Muscle layer of duodenum (tissue), 2 donors: Measurements from ENCODE around the gene CYBC1.

ENCODE experiments used
- H3K27ac ChIP-seq: one replicate; pipeline ENCODE4 v1.7.0; 2013; ENCODE audit warnings: mild to moderate bottlenecking, low read length
- H3K27me3 ChIP-seq: one replicate; pipeline ENCODE4 v1.7.0; 2013; ENCODE audit warnings: low read depth, mild to moderate bottlenecking, control low read depth, low read length
- H3K36me3 ChIP-seq, 2 donors: one replicate each; pipeline ENCODE4 v1.7.0; 2013; ENCODE audit warnings: low read length in 2 of 2, control low read depth in 1 of 2, mild to moderate bottlenecking in 1 of 2; ENCODE audit not compliant: insufficient read depth in 2 of 2, control insufficient read depth in 1 of 2
- H3K4me1 ChIP-seq, 2 donors: one replicate each; pipeline ENCODE4 v1.7.0; 2013; ENCODE audit warnings: low read length in 2 of 2, mild to moderate bottlenecking in 2 of 2, control low read depth in 1 of 2, moderate library complexity in 1 of 2; ENCODE audit not compliant: insufficient read depth in 2 of 2, control insufficient read depth in 1 of 2
- H3K4me3 ChIP-seq, 2 donors: one replicate each; pipeline ENCODE4 v1.7.0; 2013; ENCODE audit warnings: low read length in 2 of 2, low read depth in 1 of 2, mild to moderate bottlenecking in 1 of 2
- H3K9me3 ChIP-seq, 2 donors: one replicate each; pipeline ENCODE4 v1.7.0; 2013; ENCODE audit warnings: low read length in 2 of 2, control low read depth in 1 of 2, mild to moderate bottlenecking in 1 of 2; ENCODE audit not compliant: control insufficient read depth in 1 of 2
- donor health status: healthy.

Gene CYBC1

DNA sequence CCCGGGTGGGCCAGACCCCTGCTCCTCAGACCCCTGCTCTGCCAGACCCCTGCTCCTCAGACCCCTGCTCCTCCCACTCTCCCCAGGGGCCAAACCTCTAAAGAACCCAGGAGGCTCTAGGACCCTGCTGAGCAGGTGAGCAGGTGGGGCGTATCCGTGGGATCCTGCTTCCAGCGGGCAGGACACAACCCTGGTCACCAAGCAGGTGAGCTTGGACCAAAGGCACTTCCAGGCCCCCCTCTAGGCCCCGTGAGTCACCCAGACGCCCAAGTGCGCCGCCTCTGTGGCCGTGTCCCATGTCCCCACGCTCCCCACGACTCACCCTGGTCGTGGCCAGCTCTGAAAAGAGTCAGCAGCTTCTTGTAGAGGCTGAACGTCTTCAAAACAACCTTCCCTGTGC lies 5.0 kb downstream of the CYBC1 start:
- peaks cover 0 to 7% of the 10 kb centered on the region in 2 donors for H3K4me1 ChIP-seq
- no peak overlapping the region for H3K27ac ChIP-seq
- H3K36me3 ChIP-seq, result peaks cover 0 to 25% of the 10 kb centered on the region in 2 donors

DNA sequence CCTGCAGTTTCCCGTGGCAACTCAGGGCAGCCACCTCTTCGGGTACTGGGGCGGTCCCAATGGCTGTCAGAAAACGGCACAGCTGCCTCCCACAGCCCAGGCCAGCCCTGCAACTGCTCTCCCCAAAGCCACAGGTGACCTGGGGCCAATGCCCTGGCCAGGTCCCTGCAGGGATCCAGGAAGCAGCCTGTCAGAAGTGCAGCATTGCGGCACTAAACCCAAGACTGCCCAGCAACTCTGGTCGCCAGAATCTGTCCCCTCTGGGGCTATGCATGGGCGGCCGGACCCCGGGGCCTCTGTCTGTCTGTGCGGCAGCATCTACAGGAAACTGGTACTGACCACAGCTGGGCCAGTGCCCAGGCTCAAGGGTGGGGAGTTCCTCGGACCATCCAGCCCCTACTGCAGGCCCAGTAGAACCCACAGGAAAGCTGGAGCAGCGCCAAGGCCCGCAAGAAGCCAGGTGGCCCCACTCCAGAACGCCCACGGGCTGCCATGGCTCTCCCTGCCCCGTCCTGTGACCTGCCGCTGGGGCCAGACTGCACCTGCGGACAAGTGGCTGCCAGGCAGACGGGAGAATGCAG lies 5.5 kb downstream of the CYBC1 start:
- H3K27ac ChIP-seq, result no peak overlapping the region
- H3K9me3 ChIP-seq, result no peaks in the 10 kb centered on the region
- peaks cover 0 to 25% of the 10 kb centered on the region in 2 donors for H3K36me3 ChIP-seq
- no peaks in the 10 kb centered on the region for H3K27me3 ChIP-seq
- peaks cover 0 to 7% of the 10 kb centered on the region in 2 donors for H3K4me1 ChIP-seq
- H3K4me3 ChIP-seq, result no peak overlapping the region

More for the DNA sequence above, 5.0 kb downstream of the CYBC1 start:
- Histone ChIP-seq H3K4me3 (no peak overlapping the region), H3K9me3 (no peaks in the 10 kb centered on the region), H3K27me3 (no peaks in the 10 kb centered on the region)

DNA sequence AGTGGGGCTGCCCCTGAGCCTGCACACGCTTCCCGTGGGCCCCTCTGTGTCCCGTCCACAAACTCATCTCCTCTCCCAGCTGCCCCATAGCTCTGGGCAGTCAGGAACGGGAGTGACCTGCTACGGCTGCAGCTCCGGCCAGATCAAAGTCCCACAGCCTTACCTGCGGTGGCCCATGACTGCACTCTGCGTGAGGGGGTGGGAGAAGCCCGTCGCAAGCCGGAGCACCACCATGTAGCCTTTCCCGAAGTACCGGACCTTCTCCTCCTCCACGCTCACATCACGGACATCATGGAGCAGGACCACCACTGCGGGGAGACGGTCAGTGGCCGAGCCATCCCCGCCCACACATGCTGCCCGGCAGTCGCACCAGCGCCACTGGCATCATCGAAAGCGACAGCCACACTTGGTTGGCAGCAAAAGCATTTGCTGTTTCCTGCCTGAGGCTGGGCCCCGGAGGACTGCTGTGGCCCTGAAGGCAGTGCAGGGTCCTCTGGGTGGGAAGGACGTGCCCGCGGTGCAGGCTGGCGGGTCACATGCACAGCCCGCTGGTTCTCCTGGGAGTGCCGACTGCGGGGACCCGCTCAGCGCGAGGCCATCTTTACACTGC lies 6.2 kb downstream of the CYBC1 start:
- Histone ChIP-seq H3K4me1 (peaks cover 0 to 7% of the 10 kb centered on the region in 2 donors), H3K36me3 (peaks cover 0 to 29% of the 10 kb centered on the region in 2 donors), H3K27ac (no peak overlapping the region), H3K9me3 (no peaks in the 10 kb centered on the region), H3K27me3 (no peaks in the 10 kb centered on the region), H3K4me3 (no peak overlapping the region)

DNA sequence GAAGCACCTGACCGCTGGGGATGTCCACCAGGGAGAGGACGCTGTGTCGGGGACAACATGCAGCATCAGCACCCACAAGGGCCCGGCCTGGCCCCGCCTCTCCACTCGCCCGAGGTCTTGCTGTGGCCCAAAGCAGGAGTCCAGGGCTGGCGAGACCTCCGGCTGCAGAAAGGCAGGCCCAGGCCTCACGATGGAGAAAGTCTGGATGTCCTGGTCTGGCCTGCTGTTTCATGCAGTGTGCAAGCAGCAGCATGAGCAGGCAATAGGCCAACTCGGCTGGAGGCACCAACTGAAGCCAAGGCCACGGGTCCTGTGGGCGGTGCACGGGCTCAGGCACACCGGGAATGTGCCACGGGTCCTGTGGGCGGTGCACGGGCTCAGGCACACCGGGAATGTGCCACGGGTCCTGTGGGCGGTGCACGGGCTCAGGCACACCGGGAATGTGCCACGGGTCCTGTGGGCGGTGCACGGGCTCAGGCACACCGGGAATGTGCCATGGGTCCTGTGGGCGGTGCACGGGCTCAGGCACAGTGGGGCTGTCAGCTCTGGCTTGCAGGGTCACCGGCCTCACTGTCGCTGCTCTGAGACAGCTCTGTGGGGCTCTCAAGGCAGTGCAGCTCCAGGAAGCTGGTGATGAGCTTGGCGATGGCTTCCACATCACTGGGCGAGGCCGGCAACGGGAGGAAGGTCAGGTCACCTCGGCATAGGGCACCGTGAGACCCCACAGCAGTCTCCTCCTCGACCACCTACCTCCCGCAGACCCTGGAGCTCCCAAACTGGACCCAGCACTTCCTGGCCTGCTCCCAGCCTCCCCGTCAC lies 6.9 kb downstream of the CYBC1 start:
- no peaks in the 10 kb centered on the region for H3K9me3 ChIP-seq
- peaks cover 0 to 7% of the 10 kb centered on the region in 2 donors for H3K4me1 ChIP-seq
- H3K36me3 ChIP-seq, result peaks cover 0 to 29% of the 10 kb centered on the region in 2 donors
- H3K27ac ChIP-seq, result no peak overlapping the region
- no peak overlapping the region for H3K4me3 ChIP-seq
- no peaks in the 10 kb centered on the region for H3K27me3 ChIP-seq

DNA sequence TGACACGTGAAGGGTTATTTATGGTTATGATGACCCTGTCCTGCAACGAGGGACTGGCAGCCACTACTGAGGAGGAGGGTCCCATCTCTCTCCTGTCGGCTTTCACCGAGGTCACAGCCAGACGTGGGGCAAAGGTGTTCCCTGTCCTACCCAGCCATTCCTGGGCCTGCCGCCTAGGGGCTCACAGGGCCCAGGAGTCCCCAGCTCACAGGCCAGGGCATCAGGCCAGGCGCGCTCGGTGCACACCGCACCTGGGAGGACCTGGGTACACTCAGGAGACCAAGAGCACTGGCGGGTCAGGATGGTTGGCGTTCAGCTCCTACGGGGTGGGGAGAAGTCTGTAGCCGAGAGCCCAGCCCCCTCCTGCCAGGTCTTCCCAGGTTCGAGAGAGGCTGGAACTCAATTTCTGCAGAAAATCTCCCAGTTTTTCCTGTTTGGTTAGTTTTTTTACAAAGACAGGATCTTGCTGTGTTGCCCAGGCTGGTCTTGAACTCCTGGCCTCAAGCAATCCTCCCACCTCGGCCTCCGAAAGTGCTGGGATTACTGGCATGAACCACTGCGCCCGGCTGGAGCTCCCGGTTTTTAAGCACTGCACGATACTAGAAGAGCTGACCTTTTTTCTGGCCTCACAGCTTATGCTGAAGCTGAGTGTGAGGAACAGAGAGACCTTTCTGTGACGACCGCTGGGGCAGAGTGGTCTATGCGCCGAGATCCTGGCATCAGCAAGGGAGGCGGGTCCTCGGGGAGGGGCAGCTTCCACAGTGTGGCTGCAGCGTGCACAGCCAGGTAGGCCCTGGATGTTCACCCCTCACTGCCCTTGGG lies 7.7 kb downstream of the CYBC1 start:
- peaks cover 0 to 29% of the 10 kb centered on the region in 2 donors for H3K36me3 ChIP-seq
- H3K4me3 ChIP-seq, result no peak overlapping the region
- no peaks in the 10 kb centered on the region for H3K27me3 ChIP-seq
- peaks cover 0 to 7% of the 10 kb centered on the region in 2 donors for H3K4me1 ChIP-seq
- no peak overlapping the region for H3K27ac ChIP-seq
- H3K9me3 ChIP-seq, result no peaks in the 10 kb centered on the region

DNA sequence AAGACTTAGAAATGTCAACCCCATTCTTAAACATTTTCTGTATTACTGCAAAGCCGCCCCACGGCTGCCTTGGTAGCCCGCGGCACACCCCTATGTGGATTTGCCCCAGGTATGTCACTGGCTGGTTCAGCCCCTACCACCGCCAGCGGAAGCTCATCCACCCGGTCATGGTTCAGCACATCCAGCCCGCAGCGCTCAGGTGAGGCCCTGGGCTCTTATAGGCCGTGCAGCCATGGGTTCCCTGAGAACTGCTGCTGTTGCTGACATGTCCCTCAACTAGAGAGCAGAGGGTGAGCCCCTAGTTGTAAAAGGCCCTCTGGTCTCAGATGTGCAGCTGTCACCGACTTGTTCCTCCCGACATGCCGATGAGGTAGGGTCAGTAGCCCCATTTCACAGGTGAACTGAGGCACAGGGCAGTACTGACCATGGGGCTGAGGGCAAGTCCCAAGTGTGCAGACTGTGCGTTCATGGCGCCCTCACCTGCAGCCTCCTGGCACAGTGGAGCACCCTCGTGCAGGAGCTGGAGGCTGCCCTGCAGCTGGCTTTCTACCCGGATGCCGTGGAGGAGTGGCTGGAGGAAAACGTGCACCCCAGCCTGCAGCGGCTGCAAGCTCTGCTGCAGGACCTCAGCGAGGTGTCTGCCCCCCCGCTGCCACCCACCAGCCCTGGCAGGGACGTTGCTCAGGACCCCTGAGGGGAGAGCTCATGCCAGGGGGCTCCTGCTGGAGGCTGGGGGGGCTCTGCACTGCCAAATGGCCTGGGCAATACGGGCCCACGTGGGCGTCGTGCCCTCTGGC lies 8.7 kb downstream of the CYBC1 start:
- Histone ChIP-seq H3K9me3 (no peaks in the 10 kb centered on the region), H3K27ac (no peak overlapping the region), H3K4me1 (peaks cover 0 to 7% of the 10 kb centered on the region in 2 donors), H3K27me3 (no peaks in the 10 kb centered on the region), H3K36me3 (peaks cover 0 to 33% of the 10 kb centered on the region in 2 donors), H3K4me3 (no peak overlapping the region)

DNA sequence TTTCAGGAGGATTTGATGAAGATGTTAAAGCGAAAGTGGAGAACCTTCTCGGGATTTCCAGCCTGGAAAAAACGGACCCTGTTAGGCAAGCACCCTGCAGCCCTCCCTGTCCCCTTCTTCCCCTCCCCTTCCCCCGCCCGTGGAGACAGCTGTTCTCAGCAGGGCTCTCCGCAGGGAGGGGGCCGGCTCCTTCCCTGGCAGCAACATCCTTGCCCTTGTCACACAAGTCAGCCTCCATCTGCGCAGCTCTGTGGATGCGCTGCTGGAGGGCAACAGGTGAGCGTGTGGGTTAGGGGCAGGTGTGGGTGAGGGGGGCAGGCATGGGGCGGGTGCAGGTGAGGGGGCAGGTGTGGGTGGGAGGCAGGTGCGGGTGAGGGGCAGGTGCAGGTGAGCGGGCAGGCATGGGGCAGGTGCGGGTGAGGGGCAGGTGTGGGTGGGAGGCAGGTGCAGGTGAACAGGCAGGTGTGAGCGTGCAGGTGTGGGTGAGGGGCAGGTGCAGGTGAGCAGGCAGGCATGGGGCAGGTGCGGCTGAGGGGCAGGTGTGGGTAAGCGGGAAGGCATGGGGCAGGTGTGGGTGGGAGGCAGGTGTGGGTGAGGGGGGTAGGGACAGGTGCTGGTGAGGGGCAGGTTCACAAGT lies 9.4 kb downstream of the CYBC1 start:
- Histone ChIP-seq H3K4me1 (peaks cover 0 to 7% of the 10 kb centered on the region in 2 donors), H3K9me3 (no peaks in the 10 kb centered on the region), H3K36me3 (peaks cover 0 to 40% of the 10 kb centered on the region in 2 donors), H3K27ac (no peak overlapping the region), H3K4me3 (no peak overlapping the region), H3K27me3 (no peaks in the 10 kb centered on the region)

DNA sequence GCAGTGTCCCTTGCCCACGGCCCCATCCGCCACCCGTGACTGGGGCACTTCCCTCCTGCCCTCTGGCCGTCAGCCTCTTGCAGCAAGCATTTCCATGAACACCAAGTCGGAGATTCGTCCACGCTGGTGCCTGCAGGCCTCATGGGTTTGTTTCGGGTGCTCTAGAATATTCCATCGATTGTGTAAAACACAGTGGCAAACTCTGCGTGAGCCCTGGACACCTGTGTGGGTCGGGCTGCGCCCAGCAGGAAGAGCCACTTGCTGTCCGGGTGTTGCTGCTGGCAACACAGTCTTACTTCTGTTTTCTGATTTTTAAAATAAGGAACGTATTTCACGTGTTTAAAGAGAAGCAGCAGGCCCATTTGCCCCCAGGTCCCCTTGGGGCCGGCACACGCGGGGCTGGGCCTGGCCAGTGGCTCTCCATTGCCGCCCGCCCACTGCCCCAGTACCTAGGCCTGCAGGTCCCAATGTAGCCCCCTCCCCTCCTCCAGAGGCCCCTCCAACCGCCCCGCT lies 10.0 kb downstream of the CYBC1 start:
- no peaks in the 10 kb centered on the region for H3K9me3 ChIP-seq
- H3K27ac ChIP-seq, result no peak overlapping the region
- peaks cover 0 to 43% of the 10 kb centered on the region in 2 donors for H3K36me3 ChIP-seq
- H3K4me1 ChIP-seq, result peaks cover 0 to 2% of the 10 kb centered on the region in 2 donors
- no peaks in the 10 kb centered on the region for H3K27me3 ChIP-seq
- no peak overlapping the region for H3K4me3 ChIP-seq

DNA sequence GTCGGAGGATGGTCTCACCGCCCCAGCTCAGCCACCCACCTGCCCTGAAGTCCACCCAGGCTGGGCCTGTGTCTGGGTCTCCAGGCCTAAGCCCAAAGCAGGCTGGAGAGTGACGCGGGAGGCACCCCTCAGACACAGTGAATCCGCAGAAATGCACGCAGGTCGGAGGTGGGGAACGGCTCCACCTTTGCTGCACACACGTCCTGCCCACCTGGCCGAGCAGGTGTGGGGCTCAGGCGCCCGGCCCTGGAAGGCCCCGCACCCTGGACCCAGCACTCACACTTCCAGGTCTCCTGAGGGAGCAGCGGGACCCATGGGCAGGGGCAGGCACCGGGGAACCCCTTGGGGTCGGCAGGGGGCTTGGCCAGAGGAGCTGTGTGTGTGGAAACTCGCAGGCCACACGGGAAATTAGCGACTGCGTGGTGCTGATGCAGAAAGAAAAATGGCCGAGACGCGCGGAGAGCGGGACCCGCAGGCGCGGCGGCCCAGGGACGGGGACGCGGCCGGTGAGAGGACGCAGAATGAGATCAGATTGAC lies 10.7 kb downstream of the CYBC1 start:
- H3K9me3 ChIP-seq, result no peaks in the 10 kb centered on the region
- H3K36me3 ChIP-seq, result peaks cover 0 to 43% of the 10 kb centered on the region in 2 donors
- no peak overlapping the region for H3K27ac ChIP-seq
- no peaks in the 10 kb centered on the region for H3K27me3 ChIP-seq
- H3K4me3 ChIP-seq, result no peak overlapping the region
- no peaks in the 10 kb centered on the region for H3K4me1 ChIP-seq
